Testis (tissue), 2 donors: ENCODE measurements around the gene SHLD1.

Experiments used
- CTCF ChIP-seq, 3 experiments: fragments of 450-650 bp in 2 of 3; fragments of 200-600 bp in 1 of 3; sonication (generic) in 1 of 3; IDR thresholded peaks; one replicate each; pipeline ENCODE4 v1.5.1; 2016 to 2019; ENCODE audit warnings: antibody characterized with exemption in 3 of 3, mild to moderate bottlenecking in 2 of 3, moderate library complexity in 1 of 3
- POLR2A ChIP-seq: fragments of 450-650 bp; IDR thresholded peaks from one replicate; pipeline ENCODE4 v1.6.1; 2017; ENCODE audit warnings: antibody characterized with exemption, mild to moderate bottlenecking, moderate library complexity

GRCh38 chr20:5825130-5825719 is 75.0 kb downstream of the SHLD1 start:
- TF ChIP-seq CTCF (IDR thresholded peaks at IDR 0.05): no peak
- TF ChIP-seq POLR2A: no peak
